HG03097 (cell line): ENCODE data around the gene CRNN.

ENCODE experiments used
- ATAC-seq: cut with Tn5 transposase; IDR thresholded peaks from one replicate; pipeline ENCODE4 v1.9.1; 2021; ENCODE audit not compliant: unreplicated experiment, low FRiP score

Gene CRNN

DNA sequence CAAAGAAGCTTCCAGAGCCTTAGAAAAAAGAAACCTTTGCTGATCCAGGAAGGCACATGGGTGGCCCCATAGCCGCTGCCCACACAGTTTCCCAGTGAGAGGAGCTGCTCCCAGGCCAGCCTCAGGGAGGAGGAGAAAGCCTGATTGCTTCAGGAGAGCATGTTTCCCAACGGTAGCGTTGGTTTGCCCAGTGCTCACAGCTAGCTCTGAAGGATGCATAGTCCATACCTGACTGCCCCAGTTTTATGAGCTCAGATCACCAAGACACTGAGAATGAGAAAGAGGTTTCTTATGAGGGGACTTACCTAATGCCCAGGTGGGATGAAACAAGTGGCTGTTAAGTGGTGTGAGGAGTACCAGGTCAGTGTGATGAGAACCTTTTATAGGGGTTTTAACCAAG is at the start of gene CRNN:
Gene CRNN (minus strand): TSS at position 355 of the 400 bp plus-strand sequence. CDS start 2,030 bp downstream, outside the sequence.
- ATAC-seq, result no peak

GRCh38 chr1:152462636-152463035 is 48.6 kb upstream of the CRNN start:
- no peak for ATAC-seq

- no peak for ATAC-seq
Observed at GRCh38 chr1:152461544-152461943, 47.5 kb upstream of the CRNN start.

DNA sequence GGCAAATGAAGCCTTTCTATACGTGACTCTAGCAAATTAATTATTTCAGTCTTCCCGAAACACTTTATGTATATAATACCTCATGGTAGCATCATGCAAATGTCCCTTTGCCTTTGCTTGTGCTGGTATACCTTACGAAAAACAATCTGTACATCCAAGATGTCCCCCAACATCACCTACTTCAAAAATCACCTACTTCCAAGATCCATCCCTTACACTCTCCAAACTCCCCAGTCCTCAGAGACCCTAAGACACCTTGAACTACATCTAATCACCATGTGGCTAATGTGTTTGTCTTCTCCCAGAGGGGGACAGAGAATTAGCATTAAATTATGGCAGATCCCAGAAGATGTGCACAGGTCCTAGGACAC is 46.5 kb upstream of the CRNN start:
- no peak for ATAC-seq

GRCh38 chr1:152459596-152460528 is 45.8 kb upstream of the CRNN start:
- ATAC-seq, result peak; percentile 92

- ATAC-seq, result no peak
Observed at GRCh38 chr1:152458384-152459185, 44.5 kb upstream of the CRNN start.

DNA sequence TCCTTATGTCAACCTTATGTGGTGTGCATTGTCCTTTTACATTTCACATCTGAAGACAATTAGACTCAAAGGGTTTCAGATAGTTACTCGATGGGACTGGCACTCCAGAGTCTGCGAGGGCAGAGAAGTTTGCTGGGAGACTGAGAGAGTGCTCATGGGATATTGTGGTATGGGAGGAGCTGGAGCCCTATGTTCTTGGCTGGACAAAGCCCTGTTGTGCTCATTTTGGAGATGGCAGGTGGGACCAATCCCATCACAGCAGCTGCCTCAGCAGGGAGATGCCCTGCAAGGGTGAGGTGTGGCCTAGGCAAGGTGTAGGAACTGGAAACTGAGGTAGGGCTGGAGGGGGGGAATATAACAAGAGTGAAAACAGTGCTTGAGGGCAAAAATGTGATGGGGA is 43.5 kb upstream of the CRNN start:
- ATAC-seq, result no peak

- ATAC-seq, result no peak
Observed at GRCh38 chr1:152457071-152457470, 43.0 kb upstream of the CRNN start.

- no peak for ATAC-seq
Observed at GRCh38 chr1:152451254-152451653, 37.2 kb upstream of the CRNN start.

DNA sequence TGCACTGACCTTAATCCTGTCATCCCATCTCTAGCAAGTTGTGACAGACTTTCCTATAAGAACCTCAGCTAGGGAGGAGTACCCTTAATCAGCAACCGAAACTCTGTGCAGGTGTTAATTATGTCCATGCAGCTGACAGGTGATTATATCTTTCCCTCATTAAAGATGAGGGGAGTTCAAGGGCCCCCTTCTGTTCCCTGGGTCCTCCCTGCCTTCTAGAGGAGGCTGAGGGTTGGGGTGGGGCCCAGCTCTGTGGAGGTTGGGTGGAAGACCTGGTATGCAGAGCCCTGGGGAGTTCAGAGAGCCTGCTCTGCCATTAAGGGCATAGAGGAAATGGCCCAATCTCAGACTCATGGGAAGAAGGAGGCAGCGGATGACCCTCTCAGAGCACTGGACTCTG is 35.6 kb upstream of the CRNN start:
- no peak for ATAC-seq

DNA sequence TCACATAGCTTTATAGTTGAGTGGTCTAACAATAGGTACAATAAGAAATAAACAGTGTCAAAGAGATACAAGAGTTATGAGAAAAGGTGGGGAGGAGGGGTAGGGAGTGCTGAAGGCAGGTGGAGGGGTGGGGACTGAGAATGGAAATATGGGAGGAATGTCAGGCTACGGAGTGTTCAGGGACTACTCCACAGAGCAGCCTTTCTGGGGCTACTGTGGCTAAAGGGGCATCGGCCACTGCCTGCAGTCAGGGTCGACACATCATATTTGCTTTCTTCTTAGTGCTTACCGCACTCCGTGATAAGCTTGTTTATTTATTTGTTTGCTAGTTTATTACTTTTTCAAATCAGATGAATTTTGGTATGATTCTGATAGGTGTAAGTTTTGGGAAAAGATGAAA is 34.4 kb upstream of the CRNN start:
- no peak for ATAC-seq

GRCh38 chr1:152448095-152448494 is 34.0 kb upstream of the CRNN start:
- ATAC-seq, result no peak

DNA sequence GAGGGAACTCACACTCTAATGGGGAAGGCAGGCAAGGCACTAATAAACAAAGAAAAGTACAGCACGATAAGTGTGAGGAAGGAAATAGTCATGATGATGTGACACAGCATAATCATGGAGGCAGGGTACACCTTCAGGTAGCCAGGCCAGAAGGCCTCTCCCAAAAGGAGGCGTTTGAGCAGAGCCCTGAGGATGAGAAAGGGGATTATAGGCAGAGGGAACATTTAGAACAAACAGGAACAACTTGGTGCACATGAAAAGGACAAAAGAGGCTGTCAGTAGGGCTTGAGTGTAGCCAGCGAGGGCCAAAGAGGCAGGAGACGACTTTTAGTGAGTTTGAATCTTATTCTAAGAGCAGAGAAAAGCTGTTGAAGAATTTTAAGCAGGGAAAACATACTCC is 33.4 kb upstream of the CRNN start:
- ATAC-seq, result no peak

- no peak for ATAC-seq
Observed at GRCh38 chr1:152444045-152444444, 30.0 kb upstream of the CRNN start.

- no peak for ATAC-seq
Observed at GRCh38 chr1:152442765-152443164, 28.7 kb upstream of the CRNN start.

DNA sequence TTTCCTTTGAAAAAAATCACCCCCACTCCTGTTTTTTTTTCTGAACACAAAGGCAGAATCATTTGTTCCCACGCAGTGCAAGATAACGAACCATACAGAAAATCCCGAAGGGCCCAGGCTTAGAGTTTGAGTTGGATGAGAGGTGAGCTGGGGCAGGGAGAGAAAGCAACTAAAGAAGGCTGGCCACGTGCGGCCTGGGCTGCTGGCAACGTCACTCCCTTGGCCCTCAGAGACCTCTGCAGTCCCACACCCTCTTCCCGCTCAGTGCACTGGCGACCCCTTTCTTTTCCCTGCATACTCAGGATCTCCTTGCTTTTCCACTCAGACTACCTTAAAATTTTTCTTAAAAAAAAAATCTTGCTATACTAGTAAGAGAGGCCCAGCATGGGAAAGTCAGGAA is 28.2 kb upstream of the CRNN start:
- ATAC-seq, result no peak

- ATAC-seq, result no peak
Observed at GRCh38 chr1:152441756-152442155, 27.7 kb upstream of the CRNN start.

- no peak for ATAC-seq
Observed at GRCh38 chr1:152440635-152441471, 26.8 kb upstream of the CRNN start.

DNA sequence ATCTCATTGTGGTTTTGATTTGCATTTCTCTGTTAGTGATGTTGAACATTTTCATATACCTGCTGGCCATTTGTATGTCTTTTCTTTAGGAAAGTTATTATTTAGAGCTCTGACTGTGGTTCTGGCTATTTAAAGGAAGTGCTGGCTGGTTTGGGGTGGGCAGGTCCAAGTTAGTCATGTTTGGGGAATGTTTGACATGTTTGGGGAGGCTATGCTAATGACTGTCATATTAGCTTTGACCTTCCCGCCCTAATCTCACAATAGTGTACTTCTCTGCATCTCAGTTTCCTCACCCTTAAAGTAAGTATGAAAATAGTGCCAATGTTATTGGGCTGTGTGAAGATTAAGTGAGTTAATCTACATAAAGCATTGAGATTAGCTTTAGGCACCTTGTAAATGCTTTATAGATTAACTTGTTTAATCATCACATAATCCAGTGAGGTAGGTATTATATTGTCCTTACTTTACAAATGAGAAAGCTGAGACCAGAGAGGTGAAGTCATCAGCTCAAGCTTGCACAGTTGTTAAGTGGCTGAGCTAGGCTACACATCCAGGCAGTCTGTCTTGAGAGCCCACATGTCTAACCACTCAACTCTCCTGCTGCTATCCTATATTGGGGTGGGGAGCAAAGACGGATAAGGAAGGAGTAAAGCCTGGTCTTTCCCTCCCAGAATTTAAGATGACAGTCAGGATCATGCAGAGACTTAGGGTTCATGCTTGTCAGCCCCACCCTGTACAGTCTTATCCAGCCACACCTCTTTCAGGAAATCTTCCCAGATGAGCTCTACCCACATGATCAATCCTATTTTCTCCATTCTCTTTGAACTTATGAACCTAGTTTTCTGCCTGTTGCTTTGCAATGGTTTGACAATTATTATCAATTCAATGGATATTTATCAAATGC is 22.8 kb upstream of the CRNN start:
- no peak for ATAC-seq

DNA sequence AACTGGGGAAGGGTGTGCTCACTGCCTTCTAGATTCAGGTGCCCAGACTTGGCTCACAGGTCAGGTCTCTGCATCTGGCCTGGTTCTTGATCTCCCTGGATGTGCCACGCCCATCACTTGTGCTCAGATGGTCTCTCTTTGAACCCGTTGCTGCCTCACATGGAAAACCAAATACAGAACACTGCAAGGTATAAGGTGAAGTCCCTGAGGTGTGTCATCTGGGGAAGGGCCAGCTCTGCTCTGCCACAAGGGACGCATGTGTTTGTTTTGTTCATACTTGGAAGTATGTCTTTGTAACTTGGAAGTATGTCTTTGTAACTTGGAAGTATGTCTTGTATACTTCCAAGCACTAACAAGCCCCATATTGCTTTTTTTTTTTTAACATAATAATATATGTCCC is 13.4 kb upstream of the CRNN start:
- no peak for ATAC-seq
